ENCODE data around the gene ARHGAP18.

- no peak for TF ChIP-seq CTCF (conservative IDR thresholded peaks at IDR 0.05; ENCODE audit: low read length)
- no peak for TF ChIP-seq EZH2phosphoT487 (IDR thresholded peaks at IDR 0.05; ENCODE audit: borderline replicate concordance)
Measured at GRCh38 chr6:129605967-129606366, 104.0 kb downstream of the ARHGAP18 start.
